Activated naive CD4-positive, alpha-beta T cell treated with Interleukin-2 at 50 U/mL for 16 hours (primary cell): ENCODE results near the gene PRCP.
A peak's percentile ranks its signal among the peaks of the same experiment; 100 is the strongest.
"Not testable (repeated sequence)": the region's sequence is repeated elsewhere in the genome, so short reads cannot be mapped to it uniquely, and the experiment has no call there.

Experiments used
- DNase-seq: peaks from one replicate; pipeline ENCODE4 v3.0.0-alpha.2; 2020

Gene PRCP

GRCh38 chr11:82900277-82901164 is at the start of gene PRCP:
Gene PRCP, minus strand, starts transcription at chr11:82900430. Its CDS starts 28 bp downstream, at chr11:82900402.
- peak; percentile 96 for DNase-seq

- no peak for DNase-seq
Observed at GRCh38 chr11:82949352-82949751, 49.1 kb upstream of the PRCP start.

GRCh38 chr11:82945682-82946081 is 45.5 kb upstream of the PRCP start:
- no peak for DNase-seq

GRCh38 chr11:82945041-82945440 is 44.8 kb upstream of the PRCP start:
- not testable (repeated sequence) for DNase-seq

- no peak for DNase-seq
Observed at GRCh38 chr11:82944198-82944597, 44.0 kb upstream of the PRCP start.

- DNase-seq = not testable (repeated sequence)
Observed at GRCh38 chr11:82943430-82943829, 43.2 kb upstream of the PRCP start.

- no peak for DNase-seq
Observed at GRCh38 chr11:82942376-82942775, 42.1 kb upstream of the PRCP start.

GRCh38 chr11:82939456-82939855 is 39.2 kb upstream of the PRCP start:
- DNase-seq = no peak

GRCh38 chr11:82937554-82937953 is 37.3 kb upstream of the PRCP start:
- no peak for DNase-seq

GRCh38 chr11:82936261-82936660 is 36.0 kb upstream of the PRCP start:
- DNase-seq = no peak

- no peak for DNase-seq
Observed at GRCh38 chr11:82932564-82932963, 32.3 kb upstream of the PRCP start.

GRCh38 chr11:82930734-82931133 is 30.5 kb upstream of the PRCP start:
- no peak for DNase-seq

- no peak for DNase-seq
Observed at GRCh38 chr11:82930229-82930628, 30.0 kb upstream of the PRCP start.

- DNase-seq = no peak
Observed at GRCh38 chr11:82929121-82929520, 28.9 kb upstream of the PRCP start.

- DNase-seq = no peak
Observed at GRCh38 chr11:82927264-82927880, 27.1 kb upstream of the PRCP start.

- DNase-seq = no peak
Observed at GRCh38 chr11:82924522-82925224, 24.4 kb upstream of the PRCP start.

GRCh38 chr11:82922396-82923173 is 22.4 kb upstream of the PRCP start:
- DNase-seq = not testable (repeated sequence)

- not testable (repeated sequence) for DNase-seq
Observed at GRCh38 chr11:82920227-82920626, 20.0 kb upstream of the PRCP start.

- DNase-seq = not testable (repeated sequence)
Observed at GRCh38 chr11:82919786-82920185, 19.6 kb upstream of the PRCP start.

- no peak for DNase-seq
Observed at GRCh38 chr11:82909015-82909640, 8.9 kb upstream of the PRCP start.

GRCh38 chr11:82908311-82908710 is 8.1 kb upstream of the PRCP start:
- no peak for DNase-seq

GRCh38 chr11:82907371-82907770 is 7.1 kb upstream of the PRCP start:
- no peak for DNase-seq
